ENCODE results near the gene SWAP70. TPM values are rescaled to one million over a fixed set of nuclear protein-coding genes. Genes with fewer than 3 reads are reported as not detected.
A peak's percentile ranks its signal among the peaks of the same experiment; 100 is the strongest.
"Not testable (repeated sequence)": the region's sequence is repeated elsewhere in the genome, so short reads cannot be mapped to it uniquely, and the experiment has no call there.

SWAP70 gene
- total RNA-seq, 1 donor from 2014 or later: 8.4 TPM

DNA sequence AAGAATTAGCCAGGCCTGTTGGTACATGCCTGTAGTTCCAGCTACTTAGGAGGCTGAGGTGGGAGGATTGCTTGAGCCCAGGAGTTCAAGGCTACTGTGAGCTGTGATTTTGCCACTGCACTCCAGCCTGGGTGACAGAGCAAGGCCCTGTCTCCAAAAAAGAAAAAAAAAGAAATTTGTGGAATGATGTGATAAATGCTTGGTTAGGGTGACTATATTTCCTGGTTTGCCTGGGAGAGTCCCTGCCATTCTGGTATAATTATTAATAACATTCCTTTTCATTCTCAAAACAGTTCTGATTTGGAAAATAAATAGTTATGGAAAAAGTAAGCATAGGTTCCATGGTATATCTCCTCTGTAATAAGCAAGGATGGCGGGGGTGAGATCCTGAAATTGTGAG is 74.8 kb downstream of the SWAP70 start:
- no peak overlapping the region for H3K4me3 Mint-ChIP-seq (ENCODE audit: low read depth)
- intact Hi-C loops (cut with micrococcal nuclease): no loop called here
- no peak for DNase-seq (ENCODE audit: low spot score)
- no peaks in the 10 kb centered on the region for H3K27me3 Mint-ChIP-seq (ENCODE audit: low read depth)
- H3K9me3 Mint-ChIP-seq: peaks cover 20% of the 10 kb centered on the region
- peak overlapping the region; percentile 57 for H3K27ac Mint-ChIP-seq
- peaks cover 40% of the 10 kb centered on the region for H3K36me3 Mint-ChIP-seq (ENCODE audit: low read depth)
- peaks cover 18% of the 10 kb centered on the region for H3K4me1 Mint-ChIP-seq (ENCODE audit: low read depth)

DNA sequence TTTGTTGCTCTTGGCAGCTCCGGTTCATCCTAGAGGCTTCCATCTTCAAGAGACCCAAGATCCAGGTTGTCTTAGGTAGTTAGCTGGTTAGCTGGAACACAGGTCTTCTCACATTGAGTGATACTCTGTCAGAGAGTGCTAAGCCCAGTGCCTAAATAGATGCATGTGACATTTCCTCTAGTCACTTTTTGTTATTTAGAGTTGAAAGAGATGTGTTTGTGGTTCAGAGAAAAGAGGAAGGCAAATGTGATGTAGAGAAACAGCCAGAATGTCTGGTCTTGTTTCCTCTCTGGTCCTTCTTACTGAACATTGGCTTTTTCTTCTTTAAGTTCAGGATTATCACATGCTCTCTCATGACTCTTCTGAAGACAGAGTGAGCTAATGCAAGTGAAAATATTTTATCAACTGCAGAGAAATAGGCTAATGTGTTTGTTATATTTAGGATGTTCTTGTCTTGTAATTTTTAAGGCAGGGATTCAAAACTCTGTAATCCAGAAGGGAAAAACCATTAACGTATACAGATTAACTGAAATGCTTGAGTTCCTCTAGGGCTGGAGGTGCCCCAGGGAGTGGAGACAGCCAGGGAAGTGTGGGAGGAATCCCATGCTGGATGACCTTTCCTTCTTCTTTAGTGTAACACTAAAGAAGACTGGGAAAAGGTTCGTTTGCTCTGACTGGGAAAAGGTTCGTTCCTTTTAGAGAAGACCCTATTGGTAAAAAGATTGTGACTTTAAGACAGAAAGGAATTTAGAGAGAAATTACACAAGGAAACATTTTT is 75.4 kb downstream of the SWAP70 start:
- Mint-ChIP-seq H3K27ac (peak overlapping the region; percentile 57), H3K27me3 (ENCODE audit: low read depth) (no peaks in the 10 kb centered on the region)
- no peak for DNase-seq (ENCODE audit: low spot score)

DNA sequence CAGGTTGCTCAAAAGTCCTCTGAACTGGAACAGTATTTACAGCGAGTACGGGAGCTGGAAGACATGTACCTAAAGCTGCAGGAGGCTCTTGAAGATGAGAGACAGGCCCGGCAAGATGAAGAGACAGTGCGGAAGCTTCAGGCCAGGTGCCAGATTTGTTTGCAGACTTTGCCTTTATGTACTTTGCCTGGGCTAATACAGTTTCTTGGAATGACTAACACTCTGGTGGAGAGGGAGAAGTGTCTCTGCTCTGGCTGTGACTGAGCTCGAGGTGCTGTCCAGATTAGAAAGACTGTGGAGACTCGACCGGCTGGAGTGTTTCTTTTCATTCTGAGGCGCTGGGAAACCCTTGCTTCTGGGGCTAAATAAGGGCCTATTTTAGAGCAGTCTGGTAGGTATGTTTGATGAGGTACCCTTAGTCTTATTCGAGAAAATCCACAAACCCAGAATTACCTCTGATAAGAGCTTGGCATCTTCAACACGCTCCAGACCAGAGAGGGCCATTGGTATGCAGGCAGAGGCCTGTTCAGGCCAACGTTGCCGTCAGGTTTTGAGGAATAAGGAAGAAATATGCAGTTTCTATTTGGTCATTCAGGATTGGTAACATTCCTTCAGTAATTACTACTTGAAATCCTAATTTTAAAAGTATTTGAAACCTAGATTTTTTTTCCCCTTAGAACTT is 76.5 kb downstream of the SWAP70 start:
- H3K4me3 Mint-ChIP-seq (ENCODE audit: low read depth): no peak overlapping the region
- H3K4me1 Mint-ChIP-seq (ENCODE audit: low read depth): peaks cover 21% of the 10 kb centered on the region
- peaks cover 37% of the 10 kb centered on the region for H3K36me3 Mint-ChIP-seq (ENCODE audit: low read depth)
- no peak for DNase-seq (ENCODE audit: low spot score)
- intact Hi-C loops (cut with micrococcal nuclease): no loop called here
- H3K9me3 Mint-ChIP-seq: peaks cover 16% of the 10 kb centered on the region
- no peak overlapping the region for H3K27ac Mint-ChIP-seq
- no peaks in the 10 kb centered on the region for H3K27me3 Mint-ChIP-seq (ENCODE audit: low read depth)

More for the DNA sequence above, 75.4 kb downstream of the SWAP70 start:
- peaks cover 18% of the 10 kb centered on the region for H3K4me1 Mint-ChIP-seq (ENCODE audit: low read depth)
- no peak overlapping the region for H3K4me3 Mint-ChIP-seq (ENCODE audit: low read depth)
- intact Hi-C loops (cut with micrococcal nuclease): no loop called here
- peaks cover 20% of the 10 kb centered on the region for H3K9me3 Mint-ChIP-seq
- H3K36me3 Mint-ChIP-seq (ENCODE audit: low read depth): peaks cover 40% of the 10 kb centered on the region

- intact Hi-C loops (cut with micrococcal nuclease): no loop called here
- Mint-ChIP-seq H3K9me3 (peaks cover 7% of the 10 kb centered on the region), H3K27ac (no peak overlapping the region), H3K27me3 (ENCODE audit: low read depth) (no peaks in the 10 kb centered on the region), H3K4me1 (ENCODE audit: low read depth) (peaks cover 16% of the 10 kb centered on the region), H3K4me3 (ENCODE audit: low read depth) (no peak overlapping the region), H3K36me3 (ENCODE audit: low read depth) (peaks cover 30% of the 10 kb centered on the region)
- no peak for DNase-seq (ENCODE audit: low spot score)
These were observed 77.4 kb downstream of the SWAP70 start for GRCh38 chr11:9741260-9741659.

DNA sequence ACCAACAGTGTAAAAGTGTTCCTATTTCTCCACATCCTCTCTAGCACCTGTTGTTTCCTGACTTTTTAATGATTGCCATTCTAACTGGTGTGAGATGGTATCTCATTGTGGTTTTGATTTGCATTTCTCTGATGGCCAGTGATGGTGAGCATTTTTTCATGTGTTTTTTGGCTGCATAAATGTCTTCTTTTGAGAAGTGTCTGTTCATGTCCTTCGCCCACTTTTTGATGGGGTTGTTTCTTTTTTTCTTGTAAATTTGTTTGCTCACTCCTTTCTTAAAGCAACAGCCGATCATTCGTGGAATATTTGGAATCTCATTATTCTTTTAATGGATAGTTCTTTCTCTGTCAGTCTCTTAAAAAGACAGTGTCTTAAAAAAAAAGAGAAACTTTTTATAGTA is 79.6 kb downstream of the SWAP70 start:
- not testable (repeated sequence) for H3K27ac Mint-ChIP-seq, H3K9me3 Mint-ChIP-seq

GRCh38 chr11:9745411-9746211 is 81.7 kb downstream of the SWAP70 start:
- Mint-ChIP-seq H3K27me3 (ENCODE audit: low read depth) (no peaks in the 10 kb centered on the region), H3K36me3 (ENCODE audit: low read depth) (peaks cover 10% of the 10 kb centered on the region), H3K4me3 (ENCODE audit: low read depth) (no peak overlapping the region), H3K4me1 (ENCODE audit: low read depth) (peaks cover 11% of the 10 kb centered on the region), H3K9me3 (no peaks in the 10 kb centered on the region), H3K27ac (no peak overlapping the region)
- DNase-seq (ENCODE audit: low spot score): no peak
- intact Hi-C loops (cut with micrococcal nuclease): loop anchor here (5.0 kb wide), 1 partner anchor 78 kb away; no protein-coding TSS in a partner anchor

More for the DNA sequence above, 79.6 kb downstream of the SWAP70 start:
- Mint-ChIP-seq H3K36me3 (ENCODE audit: low read depth) (peaks cover 17% of the 10 kb centered on the region), H3K4me1 (ENCODE audit: low read depth) (peaks cover 20% of the 10 kb centered on the region)
- H3K27me3 Mint-ChIP-seq (ENCODE audit: low read depth); H3K4me3 Mint-ChIP-seq (ENCODE audit: low read depth); DNase-seq (ENCODE audit: low spot score); intact Hi-C loops (cut with micrococcal nuclease): not testable (repeated sequence)

GRCh38 chr11:9747229-9747628 is 83.4 kb downstream of the SWAP70 start:
- no peaks in the 10 kb centered on the region for H3K36me3 Mint-ChIP-seq (ENCODE audit: low read depth)
- intact Hi-C loops (cut with micrococcal nuclease): loop anchor here (5.0 kb wide), 1 partner anchor 80 kb away; no protein-coding TSS in a partner anchor
- no peaks in the 10 kb centered on the region for H3K9me3 Mint-ChIP-seq
- no peak overlapping the region for H3K27ac Mint-ChIP-seq
- no peak for DNase-seq (ENCODE audit: low spot score)
- no peak overlapping the region for H3K4me3 Mint-ChIP-seq (ENCODE audit: low read depth)
- H3K4me1 Mint-ChIP-seq (ENCODE audit: low read depth): peaks cover 14% of the 10 kb centered on the region
- H3K27me3 Mint-ChIP-seq (ENCODE audit: low read depth): no peaks in the 10 kb centered on the region

- Mint-ChIP-seq H3K9me3 (no peaks in the 10 kb centered on the region), H3K4me1 (ENCODE audit: low read depth) (peaks cover 14% of the 10 kb centered on the region), H3K4me3 (ENCODE audit: low read depth) (no peak overlapping the region), H3K27ac (no peak overlapping the region), H3K27me3 (ENCODE audit: low read depth) (no peaks in the 10 kb centered on the region), H3K36me3 (ENCODE audit: low read depth) (no peaks in the 10 kb centered on the region)
- DNase-seq (ENCODE audit: low spot score): no peak
- intact Hi-C loops (cut with micrococcal nuclease): loop anchor here (1.0 to 5.0 kb wide), 3 partner anchors 81 to 213 kb away; no protein-coding TSS in a partner anchor
These were observed 84.0 kb downstream of the SWAP70 start for GRCh38 chr11:9747828-9748227.

DNA sequence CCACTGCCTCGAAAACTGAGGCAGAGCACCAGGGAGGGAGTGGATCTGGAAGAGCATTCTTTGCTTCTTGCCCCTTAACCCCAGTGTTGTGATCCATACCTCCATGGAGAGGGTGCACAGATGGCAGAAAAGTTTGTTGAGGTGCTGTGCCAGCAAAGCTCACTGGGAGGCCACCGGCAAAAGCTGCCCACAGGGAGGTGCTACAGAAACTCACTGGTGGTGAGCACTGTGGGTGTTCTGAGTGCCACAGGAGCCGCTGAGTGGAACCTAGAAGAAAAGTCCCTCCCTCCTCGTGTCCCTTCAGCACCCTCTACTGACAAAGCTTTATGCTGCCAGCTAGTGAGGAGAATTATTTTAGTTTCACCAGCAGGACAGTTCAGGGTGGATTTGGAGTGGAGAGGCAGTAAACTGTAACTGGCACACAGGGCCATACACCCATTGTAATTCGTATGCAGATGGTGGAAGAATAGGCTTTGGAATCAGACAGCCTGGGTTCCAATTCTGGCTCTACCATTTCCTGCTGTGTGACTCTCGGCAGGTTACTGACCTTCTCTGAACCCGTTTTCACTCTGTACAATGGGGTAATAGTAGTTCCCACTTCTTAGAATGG is 84.6 kb downstream of the SWAP70 start:
- Mint-ChIP-seq H3K4me1 (ENCODE audit: low read depth) (peaks cover 18% of the 10 kb centered on the region), H3K27me3 (ENCODE audit: low read depth) (no peaks in the 10 kb centered on the region)
- intact Hi-C loops (cut with micrococcal nuclease): loop anchor here (1.0 to 5.0 kb wide), 3 partner anchors 81 to 213 kb away; no protein-coding TSS in a partner anchor

GRCh38 chr11:9750551-9750950 is 86.7 kb downstream of the SWAP70 start:
- H3K36me3 Mint-ChIP-seq (ENCODE audit: low read depth): no peaks in the 10 kb centered on the region
- DNase-seq (ENCODE audit: low spot score): no peak
- H3K4me3 Mint-ChIP-seq (ENCODE audit: low read depth): no peak overlapping the region
- peaks cover 16% of the 10 kb centered on the region for H3K4me1 Mint-ChIP-seq (ENCODE audit: low read depth)
- H3K27ac Mint-ChIP-seq: no peak overlapping the region
- H3K27me3 Mint-ChIP-seq (ENCODE audit: low read depth): no peaks in the 10 kb centered on the region
- intact Hi-C loops (cut with micrococcal nuclease): no loop called here
- no peaks in the 10 kb centered on the region for H3K9me3 Mint-ChIP-seq

More for the DNA sequence above, 84.6 kb downstream of the SWAP70 start:
- DNase-seq (ENCODE audit: low spot score): peak; percentile 63
- no peaks in the 10 kb centered on the region for H3K36me3 Mint-ChIP-seq (ENCODE audit: low read depth)
- no peak overlapping the region for H3K4me3 Mint-ChIP-seq (ENCODE audit: low read depth)
- no peak overlapping the region for H3K27ac Mint-ChIP-seq
- H3K9me3 Mint-ChIP-seq: no peaks in the 10 kb centered on the region

- Mint-ChIP-seq H3K36me3 (ENCODE audit: low read depth) (no peaks in the 10 kb centered on the region), H3K9me3 (no peaks in the 10 kb centered on the region), H3K4me3 (ENCODE audit: low read depth) (no peak overlapping the region), H3K4me1 (ENCODE audit: low read depth) (peaks cover 25% of the 10 kb centered on the region), H3K27ac (no peak overlapping the region), H3K27me3 (ENCODE audit: low read depth) (no peaks in the 10 kb centered on the region)
- no peak for DNase-seq (ENCODE audit: low spot score)
- intact Hi-C loops (cut with micrococcal nuclease): no loop called here
These were observed 88.2 kb downstream of the SWAP70 start for GRCh38 chr11:9752091-9752490.

DNA sequence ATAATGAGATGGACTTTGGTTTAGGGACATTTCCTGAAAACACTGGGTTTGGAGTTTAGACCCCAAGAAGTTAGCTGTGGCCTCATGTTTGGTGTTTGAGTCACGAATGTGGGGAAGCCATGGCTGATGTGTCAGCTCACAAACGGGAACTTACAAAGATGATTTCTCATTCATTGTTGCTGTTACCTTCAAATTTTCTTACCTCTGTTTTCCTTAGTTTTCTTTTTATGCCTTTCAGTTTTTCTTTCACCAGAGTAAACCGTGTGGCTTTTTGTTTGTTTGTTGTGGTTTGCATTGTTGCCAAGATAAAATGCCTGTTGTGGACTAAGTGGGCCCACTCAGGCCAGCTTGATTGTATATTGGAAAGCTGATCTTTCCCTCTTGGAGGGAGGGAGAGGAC is 89.1 kb downstream of the SWAP70 start:
- peaks cover 30% of the 10 kb centered on the region for H3K4me1 Mint-ChIP-seq (ENCODE audit: low read depth)
- peak overlapping the region; percentile 72 for H3K27ac Mint-ChIP-seq
- H3K9me3 Mint-ChIP-seq: no peaks in the 10 kb centered on the region
- no peak for DNase-seq (ENCODE audit: low spot score)
- intact Hi-C loops (cut with micrococcal nuclease): no loop called here
- no peaks in the 10 kb centered on the region for H3K27me3 Mint-ChIP-seq (ENCODE audit: low read depth)
- no peak overlapping the region for H3K4me3 Mint-ChIP-seq (ENCODE audit: low read depth)
- H3K36me3 Mint-ChIP-seq (ENCODE audit: low read depth): no peaks in the 10 kb centered on the region

All from activated T-helper 2 cell treated with anti-CD3 and anti-CD28 coated beads, Interferon-gamma antibody, Interleukin-2, Interleukin-4, amounts not matched to agents 10 μg/mL and 5 μg/mL and 100 μg/mL, durations not matched to agents 14 hours and 24 hours and 36 hours (primary cell).